HG02981 (cell line): ENCODE data around the gene BLOC1S3.

Source experiments
- ATAC-seq: cut with Tn5 transposase; IDR thresholded peaks from one replicate; pipeline ENCODE4 v1.9.1; 2021; ENCODE audit warnings: mild to moderate bottlenecking, moderate library complexity; ENCODE audit not compliant: unreplicated experiment

BLOC1S3 gene

DNA sequence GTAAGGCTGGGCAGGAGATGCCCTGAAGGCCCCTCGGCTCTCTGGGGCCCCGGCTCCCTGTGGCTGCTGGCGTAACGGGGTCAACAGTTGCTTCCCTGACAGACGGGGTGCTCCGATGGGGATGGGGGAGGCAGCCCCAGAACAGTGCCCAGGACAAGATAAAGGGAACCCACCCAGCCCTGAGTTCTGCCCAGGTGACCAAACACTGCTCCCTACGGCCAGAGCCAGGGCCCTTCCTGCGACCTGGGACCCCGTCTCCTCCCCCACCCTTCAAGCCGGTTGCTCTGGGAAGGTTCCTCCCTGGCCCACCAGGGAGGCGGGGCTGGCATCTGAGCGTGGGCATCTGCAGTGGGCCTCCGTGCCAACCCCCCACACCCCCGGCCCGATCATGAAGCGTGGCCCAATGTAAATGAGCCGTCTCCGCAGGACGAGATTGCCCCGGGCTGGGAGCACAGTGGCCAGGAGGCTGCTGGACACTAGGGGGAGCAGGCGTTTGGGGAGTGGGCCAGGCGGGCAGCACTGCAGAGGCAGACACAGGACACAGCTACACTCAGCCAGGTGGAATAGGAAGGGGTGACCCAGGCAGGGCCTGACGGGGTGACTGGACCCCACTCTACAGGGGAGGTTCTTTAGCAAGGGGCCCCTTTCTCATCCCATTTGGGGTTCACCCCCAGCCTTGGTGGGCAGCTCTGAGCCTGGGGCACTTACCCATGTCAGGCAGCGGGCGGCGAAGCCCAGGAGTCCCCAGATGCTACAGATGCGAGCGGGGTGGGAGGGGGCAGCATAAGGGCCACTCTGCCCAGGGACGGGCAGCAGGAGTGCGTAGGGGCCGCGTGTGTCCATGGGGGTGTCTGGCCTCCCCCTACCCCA is 16.6 kb upstream of the BLOC1S3 start:
- ATAC-seq, result no peak

DNA sequence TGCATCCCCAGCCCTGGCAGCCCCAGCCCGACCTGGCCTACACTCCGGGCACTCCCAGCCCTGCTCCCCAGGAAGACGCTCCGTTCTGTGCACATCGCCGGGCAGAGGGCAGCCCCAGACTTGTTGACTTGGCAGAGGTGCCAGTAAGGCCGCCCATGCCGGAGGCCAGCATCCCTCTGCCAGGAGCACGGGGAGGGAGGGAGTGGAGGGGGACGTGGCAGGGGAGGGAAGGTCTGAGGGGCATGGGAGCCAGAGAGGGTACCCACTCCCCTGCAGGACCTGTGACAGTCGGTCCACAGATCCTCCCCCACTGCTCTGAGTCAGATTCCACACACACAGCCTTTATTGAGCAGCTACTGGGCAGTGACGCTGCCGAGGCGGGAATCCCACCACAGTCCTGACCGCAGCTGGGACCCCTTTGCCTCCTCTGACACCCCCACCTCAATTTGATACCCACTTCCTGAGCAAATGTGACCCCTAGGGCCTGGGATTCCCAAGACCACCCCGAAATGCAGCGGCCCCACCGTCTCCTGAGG is 15.9 kb upstream of the BLOC1S3 start:
- ATAC-seq, result no peak

DNA sequence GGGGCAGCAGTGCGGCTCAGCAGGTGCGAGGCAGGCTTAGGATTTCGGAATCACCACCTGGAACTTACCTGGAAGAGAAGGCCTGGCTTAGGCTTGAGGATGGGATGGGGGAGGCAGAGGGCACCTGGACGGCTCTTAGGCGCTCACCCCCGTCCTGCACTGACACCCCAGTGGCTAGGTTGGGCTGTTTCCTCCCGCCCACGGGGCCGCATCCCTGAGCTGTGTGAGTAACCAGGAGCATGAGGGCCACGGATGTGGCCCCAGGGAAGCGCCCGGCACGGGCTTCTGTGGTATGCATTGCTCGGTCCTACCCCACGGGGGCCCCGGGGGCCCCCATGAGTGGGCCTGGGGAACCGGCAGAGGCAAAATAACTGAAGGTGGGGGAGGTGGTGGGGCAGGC is 15.4 kb upstream of the BLOC1S3 start:
- no peak for ATAC-seq

DNA sequence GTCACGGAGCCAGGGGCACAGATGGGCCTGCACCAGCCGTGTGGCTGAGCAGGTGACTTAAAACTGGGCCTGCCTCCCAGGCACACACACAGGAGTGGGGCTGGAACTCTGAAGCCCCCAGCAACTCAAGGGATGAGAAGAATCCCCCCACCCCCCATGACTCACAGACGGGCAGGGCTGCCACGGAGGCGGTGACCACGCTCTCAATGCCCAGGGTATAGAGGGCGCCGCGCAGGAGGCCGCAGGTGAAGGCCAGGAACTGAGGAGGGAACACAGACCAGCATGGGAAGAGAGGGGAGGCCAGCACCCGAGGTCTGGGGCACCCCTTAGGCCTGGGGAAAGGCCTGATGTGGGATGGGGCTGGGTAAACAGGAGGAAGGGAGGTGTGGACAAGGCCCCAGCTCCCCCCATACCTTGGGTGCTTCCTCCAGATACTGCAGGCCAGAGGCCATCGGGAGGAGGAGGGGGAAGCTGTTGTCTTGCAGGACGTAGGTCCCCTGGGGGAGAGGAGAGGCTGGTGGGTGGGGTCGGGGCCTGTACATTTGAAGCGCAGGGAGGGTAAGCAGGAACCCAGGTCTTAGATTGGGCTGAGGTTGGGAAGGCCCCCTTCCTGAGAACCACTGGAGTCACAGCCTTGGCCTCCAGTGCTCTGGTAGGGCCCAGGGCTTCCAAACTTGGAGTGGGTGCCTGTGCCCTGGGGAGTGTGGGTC is 14.7 kb upstream of the BLOC1S3 start:
- no peak for ATAC-seq

DNA sequence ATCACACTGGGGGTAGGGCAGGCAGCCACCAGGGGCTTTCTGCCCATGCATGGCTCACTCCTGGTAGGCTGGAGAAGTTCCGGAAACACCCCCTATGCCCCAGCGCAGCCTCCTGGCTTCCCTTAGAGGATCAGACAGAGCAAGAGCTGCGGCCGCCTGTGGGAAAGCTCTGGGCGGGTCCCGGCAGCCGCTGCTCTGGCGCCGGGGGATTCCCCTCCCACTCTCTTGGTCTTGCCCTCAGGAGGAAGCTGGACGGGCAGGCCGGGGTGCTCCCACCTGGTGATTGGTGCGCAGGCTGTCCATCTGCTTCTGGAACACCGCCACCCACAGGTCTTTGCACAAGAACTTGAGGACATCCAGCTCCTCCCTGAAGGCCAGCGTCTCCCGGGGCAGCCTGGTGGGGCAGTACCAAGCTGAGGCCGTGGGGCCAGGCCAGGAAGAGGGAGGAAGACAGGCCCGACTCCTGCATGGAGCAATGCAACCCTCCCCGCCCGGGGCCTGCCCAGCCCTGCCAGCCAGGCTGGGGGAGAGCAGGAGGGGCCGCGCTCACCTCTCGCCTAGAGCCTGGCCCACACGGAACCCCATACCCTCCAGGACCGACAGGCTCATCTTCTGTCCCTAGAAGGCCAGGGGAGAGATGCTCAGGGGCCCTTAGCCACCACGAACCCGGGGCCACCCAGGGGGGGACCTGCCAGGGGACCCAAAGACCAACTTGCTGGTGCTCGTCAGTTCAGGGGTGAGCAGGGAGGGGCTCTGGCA is 13.8 kb upstream of the BLOC1S3 start:
- peak; percentile 55 for ATAC-seq

DNA sequence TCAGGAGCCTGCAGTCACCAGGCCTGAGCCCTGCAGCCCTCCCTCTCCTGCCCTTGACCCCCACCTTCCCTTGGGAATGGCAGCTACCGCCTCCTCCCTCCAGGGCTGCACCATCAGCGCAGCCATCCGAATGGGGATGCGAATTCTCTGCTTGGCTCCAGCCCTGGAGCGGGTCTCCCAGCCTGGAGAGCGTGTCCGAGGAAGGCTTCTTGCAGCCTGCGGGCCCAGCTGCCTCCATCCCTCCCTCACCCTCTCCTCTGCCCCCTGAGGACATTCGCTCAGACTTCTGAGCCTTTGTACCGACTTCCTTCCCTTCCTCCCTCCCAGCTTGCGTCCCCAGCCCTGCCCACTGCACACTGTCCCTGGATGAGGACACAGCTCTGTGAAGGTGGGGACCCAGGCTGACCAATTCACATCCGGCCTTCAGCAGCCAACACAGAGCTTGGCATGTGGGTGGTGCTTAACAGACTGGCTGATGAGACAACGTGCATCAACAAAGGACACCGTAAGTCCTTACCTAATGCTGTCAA is 11.8 kb upstream of the BLOC1S3 start:
- ATAC-seq, result no peak

DNA sequence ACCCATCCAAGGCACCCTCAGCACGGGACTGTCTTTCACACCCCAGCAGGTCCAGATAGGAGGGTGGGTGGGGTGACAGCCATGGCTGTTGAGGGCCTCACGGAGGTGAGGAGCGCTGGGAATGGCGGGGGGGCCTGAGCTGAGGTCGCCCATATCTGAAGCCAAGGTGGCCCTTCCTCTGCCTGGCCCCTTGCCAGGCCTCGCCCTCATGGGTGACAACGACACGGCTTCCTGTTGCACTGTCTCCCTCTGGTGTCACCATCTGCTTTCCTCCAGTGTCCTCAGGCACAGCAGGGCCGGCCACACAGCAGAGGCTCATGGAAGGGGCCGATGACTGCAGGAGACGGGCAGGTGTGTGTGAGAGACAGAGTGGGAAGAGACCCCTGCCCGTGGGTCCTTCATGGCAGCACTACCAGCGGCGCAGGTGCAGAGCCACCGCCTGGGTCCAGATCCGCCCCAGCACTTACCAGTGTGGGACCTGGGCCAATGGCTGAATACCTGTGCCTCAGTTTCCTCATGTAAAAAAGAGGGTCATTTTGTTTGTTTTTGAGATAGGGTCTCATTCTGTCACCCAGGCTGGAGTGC is 9.7 kb upstream of the BLOC1S3 start:
- ATAC-seq, result no peak

DNA sequence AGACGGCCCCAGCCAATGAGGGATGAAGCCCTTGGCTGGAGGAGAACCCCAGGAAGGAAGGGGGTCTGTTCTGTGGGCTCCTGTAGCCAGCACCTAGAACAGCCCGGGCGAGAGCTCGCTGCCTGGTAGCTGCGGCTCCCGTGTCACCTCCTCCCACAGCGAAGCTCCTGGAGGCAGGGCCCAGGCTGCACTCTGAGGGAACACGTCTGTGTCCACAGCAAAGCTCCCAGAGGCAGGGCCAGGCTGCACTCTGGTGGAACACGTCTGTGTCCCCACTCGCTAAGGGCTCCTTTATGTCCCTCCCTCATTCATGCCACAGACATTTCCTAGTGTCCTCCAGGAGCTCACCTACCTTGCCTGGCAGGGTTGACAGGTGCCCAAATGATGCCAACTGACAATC is 9.0 kb upstream of the BLOC1S3 start:
- no peak for ATAC-seq

DNA sequence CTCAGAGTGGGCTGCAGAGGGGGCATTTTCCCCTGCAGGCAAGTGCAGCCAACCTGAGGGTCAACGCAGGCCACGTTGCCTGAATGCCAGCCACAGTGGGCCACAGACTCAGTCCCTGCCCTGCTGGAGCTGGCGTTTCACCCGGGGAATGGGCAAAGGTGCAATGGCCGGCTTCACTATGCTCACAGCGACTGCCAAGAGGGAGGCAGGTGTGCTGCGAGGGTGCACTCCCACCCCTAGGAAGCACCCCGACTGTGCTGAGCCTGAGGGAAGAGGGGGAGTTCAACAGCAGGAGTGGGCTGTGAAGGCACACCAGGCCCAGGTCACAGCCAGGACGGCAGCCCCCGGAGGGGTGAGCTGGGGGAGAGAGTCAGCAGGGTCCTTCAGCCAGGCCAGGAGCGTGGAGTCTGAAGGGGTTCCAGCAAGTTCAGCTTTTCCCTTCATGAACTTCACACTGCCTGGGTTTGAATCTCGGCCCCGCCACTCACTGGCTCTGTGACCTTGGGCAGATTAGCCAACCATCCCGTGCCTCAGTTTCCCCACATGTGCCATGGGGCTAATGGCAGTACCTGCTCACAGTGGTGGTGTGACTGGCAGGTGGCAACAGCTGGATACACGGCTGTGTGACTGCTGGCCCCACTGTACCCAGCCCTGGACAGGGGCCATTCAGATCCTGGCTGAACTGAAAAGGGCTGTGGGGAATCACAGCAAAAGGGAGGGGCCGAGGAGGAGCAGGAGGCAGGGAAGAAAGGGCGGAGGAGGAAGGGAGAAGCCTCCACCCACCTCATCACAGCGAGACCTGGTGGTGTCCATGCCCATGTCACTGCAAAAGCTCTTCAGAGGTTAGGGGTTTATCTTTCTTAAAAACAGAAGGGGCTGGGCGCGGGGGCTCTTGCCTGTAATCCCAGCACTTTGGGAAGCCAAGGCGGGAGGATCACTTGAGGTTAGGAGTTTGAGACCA is 8.2 kb upstream of the BLOC1S3 start:
- no peak for ATAC-seq

DNA sequence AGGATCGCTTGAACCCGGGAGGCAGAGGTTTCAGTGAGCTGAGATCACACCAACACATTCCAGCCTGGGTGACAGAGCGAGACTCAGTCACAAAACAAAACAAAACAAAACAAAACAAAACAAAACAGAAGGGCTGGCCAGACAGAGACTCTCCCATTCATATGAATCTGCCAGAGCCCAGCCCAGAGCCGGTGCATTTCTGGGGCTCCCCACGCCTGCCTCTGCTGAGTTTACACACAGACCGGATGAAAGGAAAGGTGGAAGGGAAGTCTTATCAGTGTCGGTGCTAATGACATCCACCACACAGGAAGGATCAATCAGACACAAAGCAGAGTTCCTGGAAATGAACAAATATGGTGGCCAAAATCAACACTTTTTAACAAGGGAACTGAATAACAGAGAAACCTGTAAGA is 7.4 kb upstream of the BLOC1S3 start:
- no peak for ATAC-seq

DNA sequence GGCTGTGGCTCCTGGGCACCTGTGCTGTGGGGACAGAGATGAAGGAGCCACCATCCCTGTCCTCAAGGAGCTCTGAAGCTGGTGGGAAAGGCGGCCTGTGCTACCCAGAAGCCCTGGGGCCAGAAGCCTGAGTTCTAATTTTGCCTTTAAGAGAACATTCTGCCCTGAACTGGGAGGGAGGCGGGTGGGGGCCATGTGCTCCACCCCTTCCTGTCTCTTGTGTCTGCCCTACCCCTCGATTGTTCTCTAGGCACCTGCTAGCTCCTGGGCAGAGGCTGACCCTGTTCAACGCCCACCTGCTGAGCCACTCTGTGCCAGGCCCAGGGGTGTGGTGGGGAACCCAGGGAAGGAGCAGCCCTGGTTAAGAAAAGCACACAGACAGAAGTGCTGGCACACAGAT is 6.4 kb upstream of the BLOC1S3 start:
- ATAC-seq, result no peak

DNA sequence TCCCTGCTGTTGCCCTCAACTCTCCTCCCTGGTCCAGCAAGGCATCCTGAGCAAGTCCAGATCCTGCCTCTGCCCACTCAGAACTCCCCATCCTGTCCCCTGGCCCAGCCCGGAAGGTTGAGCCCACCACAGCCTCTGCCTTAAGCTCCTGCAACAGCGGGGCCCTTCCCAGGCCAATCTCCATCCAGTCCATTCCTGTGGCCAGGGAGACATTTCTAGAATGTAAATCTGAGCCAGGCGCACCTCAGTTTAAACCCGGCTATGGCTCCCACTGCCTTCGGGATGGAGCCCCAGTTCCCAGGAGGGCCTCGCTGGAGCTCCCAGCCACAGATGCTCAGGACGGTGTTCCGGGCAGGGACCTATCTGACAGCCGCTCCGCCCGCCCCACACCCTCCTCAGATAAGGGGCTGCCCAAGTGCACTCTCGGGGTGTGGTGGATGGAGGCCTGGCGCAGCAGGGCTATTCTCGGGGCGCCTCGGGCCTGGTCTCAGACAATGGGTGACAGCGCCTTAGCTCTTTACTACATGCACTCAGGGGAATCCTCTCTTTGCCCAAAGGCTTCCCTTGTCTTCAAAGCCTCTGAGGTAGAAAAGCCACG is 5.9 kb upstream of the BLOC1S3 start:
- ATAC-seq, result no peak

DNA sequence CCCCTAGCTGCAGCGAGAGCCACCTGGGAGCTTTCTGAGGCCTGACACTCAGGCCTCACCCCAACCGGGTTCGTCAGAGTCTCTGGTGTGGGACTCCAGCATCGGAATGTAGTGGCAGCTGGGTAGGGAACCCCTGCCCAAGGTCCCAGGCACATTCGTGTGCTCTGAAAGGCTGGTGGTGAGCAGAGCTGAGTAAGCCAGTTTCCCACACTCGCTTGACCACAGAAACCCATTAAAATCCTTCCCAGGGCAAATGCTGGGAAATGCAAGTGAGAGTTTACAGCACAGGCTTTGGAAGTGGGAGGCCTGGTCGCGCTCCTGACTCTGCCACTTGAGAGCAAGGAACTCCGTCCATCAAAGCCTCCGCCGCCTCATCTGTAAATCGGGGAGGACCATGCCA is 4.8 kb upstream of the BLOC1S3 start:
- ATAC-seq, result no peak

DNA sequence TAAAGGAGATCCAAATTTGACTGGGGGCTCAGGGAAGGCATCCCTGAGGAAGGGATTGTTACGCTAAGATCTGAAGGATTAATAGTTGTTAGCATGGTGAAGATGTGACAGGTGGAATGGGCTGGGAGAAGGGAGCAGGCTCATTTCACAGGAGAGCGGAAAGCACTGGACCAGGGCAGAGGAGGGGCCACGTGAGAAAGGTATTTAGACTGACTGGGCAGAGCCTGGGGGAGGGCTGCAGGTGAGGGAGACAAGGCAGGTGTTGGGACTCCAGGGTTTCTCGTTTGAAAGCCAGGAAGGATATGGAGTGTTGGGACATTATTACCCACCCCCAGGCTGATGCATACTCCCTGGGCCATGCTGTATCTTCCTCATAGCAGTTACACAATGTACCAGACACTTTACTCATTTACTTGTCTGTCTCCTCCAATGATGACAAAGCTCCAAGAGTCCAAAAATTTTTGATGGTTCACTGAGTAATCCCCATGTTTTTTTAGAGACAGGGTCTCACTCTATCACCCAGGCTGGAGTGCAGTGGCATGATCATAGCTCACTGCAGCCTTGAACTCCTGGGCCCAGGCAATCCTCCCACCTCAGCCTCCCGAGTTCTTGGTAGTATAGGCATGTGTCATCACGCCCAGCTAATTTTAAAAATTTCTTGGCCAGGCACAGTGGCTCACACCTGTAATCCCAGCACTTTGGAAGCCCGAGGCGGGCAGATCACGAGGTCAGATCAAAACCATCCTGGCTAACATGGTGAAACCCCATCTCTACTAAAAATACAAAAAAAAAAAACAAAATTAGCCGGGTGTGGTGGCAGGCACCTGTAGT is 2.9 kb upstream of the BLOC1S3 start:
- no peak for ATAC-seq

DNA sequence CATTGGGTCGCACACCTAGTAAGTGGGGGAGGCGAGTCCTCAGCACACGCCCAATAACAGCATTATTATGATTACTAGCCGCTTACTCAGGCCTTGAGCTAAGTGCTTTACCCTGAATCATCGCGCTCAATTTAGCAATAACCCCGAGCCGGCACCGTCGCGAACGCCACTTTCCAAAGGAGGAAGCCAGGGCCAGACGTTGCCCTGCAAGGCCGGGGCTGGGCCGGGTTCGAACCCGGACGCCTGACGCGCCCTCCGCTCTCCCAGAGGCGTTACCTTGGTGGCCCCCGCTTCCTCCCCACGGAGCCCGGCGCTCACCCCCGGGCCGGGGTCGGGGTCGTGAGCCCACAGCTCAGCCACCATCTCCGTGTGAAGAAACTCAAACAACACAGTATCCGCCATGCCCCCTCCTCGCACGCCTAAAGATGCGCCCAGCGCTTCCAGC is 745 bp upstream of the BLOC1S3 start, which contains the start of gene TRAPPC6A:
Gene TRAPPC6A (minus strand): TSS at position 421 of the 445 bp plus-strand sequence. CDS start 19 bp downstream, at position 402.
- peak; percentile 6 for ATAC-seq

DNA sequence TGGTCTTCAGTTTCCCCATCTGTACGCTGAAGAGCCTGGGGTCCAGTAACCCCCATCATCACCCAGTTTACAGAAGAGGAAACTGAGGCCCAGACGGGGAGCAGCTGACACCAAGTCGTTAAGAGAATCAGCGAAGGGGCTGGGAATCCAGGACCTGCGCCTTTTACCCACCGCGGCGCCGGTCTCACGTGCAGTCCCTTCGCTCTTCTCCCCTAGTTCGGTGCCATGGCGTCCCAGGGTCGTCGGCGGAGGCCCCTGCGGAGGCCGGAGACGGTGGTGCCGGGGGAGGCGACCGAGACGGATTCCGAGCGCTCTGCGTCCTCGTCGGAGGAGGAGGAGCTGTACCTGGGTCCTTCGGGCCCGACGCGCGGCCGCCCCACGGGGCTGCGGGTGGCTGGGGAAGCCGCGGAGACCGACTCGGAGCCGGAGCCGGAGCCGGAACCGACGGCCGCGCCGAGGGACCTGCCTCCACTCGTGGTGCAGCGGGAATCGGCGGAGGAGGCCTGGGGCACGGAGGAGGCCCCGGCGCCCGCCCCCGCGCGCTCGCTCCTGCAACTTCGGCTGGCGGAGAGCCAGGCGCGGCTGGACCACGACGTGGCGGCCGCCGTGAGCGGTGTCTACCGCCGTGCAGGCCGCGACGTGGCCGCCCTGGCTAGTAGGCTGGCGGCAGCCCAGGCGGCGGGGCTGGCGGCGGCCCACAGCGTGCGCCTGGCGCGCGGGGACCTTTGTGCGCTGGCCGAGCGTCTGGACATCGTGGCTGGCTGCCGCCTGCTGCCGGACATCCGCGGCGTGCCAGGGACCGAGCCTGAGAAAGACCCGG is 698 bp downstream of the BLOC1S3 start:
- ATAC-seq, result no peak

DNA sequence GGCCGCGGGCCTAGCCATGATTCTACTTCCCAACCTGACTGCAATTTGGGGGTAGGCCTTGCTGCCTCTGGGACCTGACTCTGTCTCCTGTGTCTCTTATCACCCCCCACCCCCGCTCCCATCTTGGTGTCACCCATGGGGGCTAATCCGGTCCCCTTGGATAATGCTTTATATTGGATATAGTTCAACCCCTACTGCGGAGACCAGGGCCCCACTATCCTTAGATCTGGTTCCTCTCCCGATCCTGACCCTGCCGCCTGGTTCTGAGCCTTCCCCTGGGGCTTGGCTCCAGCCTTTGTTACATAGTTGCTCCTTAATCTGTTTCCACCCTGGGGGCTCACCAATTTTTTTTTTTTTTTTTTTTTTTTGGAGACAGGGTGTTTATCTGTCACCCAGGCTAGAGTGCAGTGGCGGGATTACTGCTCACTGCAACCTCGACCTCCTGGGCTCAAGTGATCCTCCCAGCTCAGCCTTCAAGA is 1.3 kb downstream of the BLOC1S3 start:
- no peak for ATAC-seq
